HEK293 (cell line): ENCODE results near the gene MS4A14.

ENCODE experiments used
- CTCF ChIA-PET: fragments of 350-600 bp; formaldehyde crosslinking; extraction: SDS; loops from one replicate; lab custom pipeline; 2021; ENCODE audit warnings: antibody characterized with exemption; lab: Yijun Ruan, JAX
- POLR2A ChIA-PET: fragments of 300-600 bp; formaldehyde crosslinking; extraction: SDS; loops from one replicate; lab custom pipeline; 2020; ENCODE audit warnings: antibody characterized with exemption, inconsistent platforms; lab: Yijun Ruan, JAX
- H3K27ac ChIP-seq: fragments of 200-500 bp; sonication (Bioruptor generic); 2 replicates; pipeline ENCODE4 v1.5.1; 2014; ENCODE audit warnings: low read depth, low read length, control low read depth, inconsistent platforms; ENCODE audit errors: extremely low read depth
- H3K36me3 ChIP-seq, 2 experiments: fragments of 200-500 bp in 1 of 2; sonication (Bioruptor generic) in 1 of 2; 1 replicate in 1 of 2; 2 replicates in 1 of 2; pipeline ENCODE4 v1.5.1; 2014 to 2017; ENCODE audit warnings: inconsistent platforms in 2 of 2, low read length in 2 of 2; ENCODE audit not compliant: control insufficient read depth in 2 of 2, insufficient read depth in 1 of 2
- H3K4me1 ChIP-seq: fragments of 200-500 bp; sonication (Bioruptor generic); 2 replicates; pipeline ENCODE4 v1.5.1; 2014; ENCODE audit warnings: mild to moderate bottlenecking, low read length, inconsistent platforms; ENCODE audit not compliant: control insufficient read depth, insufficient read depth
- H3K4me3 ChIP-seq: 2 replicates; pipeline ENCODE4 v1.5.1; 2011; ENCODE audit warnings: low read depth, mild to moderate bottlenecking, control low read depth, low read length, moderate library complexity
- H3K9me3 ChIP-seq: fragments of 200-500 bp; sonication (Bioruptor generic); 2 replicates; pipeline ENCODE4 v1.5.1; 2014; ENCODE audit warnings: low read depth, low read length, inconsistent platforms; ENCODE audit not compliant: control insufficient read depth, insufficient read depth
- KLF1 ChIP-seq: fragments of 450-650 bp; formaldehyde crosslinking; IDR thresholded peaks from 2 replicates; pipeline ENCODE4 v1.5.1; 2016; ENCODE audit warnings: missing biosample characterization, missing genetic modification characterization
- KLF16 ChIP-seq: fragments of 450-650 bp; formaldehyde crosslinking; IDR thresholded peaks from 2 replicates; pipeline ENCODE4 v1.5.1; 2017; ENCODE audit warnings: missing biosample characterization, missing genetic modification characterization
- PRDM1 ChIP-seq: fragments of 450-650 bp; formaldehyde crosslinking; IDR thresholded peaks from 2 replicates; pipeline ENCODE4; 2016; ENCODE audit warnings: missing biosample characterization, missing genetic modification characterization
- TRIM28 ChIP-seq: IDR thresholded peaks from 2 replicates; pipeline ENCODE4 v1.6.1; 2011; ENCODE audit warnings: low read length, control low read depth, borderline replicate concordance
- ZBTB8A ChIP-seq: fragments of 450-650 bp; formaldehyde crosslinking; IDR thresholded peaks from 2 replicates; pipeline ENCODE4 v1.5.1; 2016; ENCODE audit warnings: missing biosample characterization, missing genetic modification characterization
- ZFP37 ChIP-seq: fragments of 450-650 bp; formaldehyde crosslinking; IDR thresholded peaks from 2 replicates; pipeline ENCODE4 v1.5.1; 2016; ENCODE audit warnings: missing biosample characterization, missing genetic modification characterization
- ZNF175 ChIP-seq: fragments of 450-650 bp; formaldehyde crosslinking; IDR thresholded peaks from 2 replicates; pipeline ENCODE4 v1.5.1; 2016; ENCODE audit warnings: missing biosample characterization, missing genetic modification characterization
- ZNF366 ChIP-seq: fragments of 450-650 bp; formaldehyde crosslinking; conservative IDR thresholded peaks from 2 replicates; pipeline ENCODE4 v1.5.1; 2016; ENCODE audit warnings: missing biosample characterization, missing genetic modification characterization
- ZNF521 ChIP-seq: fragments of 450-650 bp; formaldehyde crosslinking; IDR thresholded peaks from 2 replicates; pipeline ENCODE4 v1.5.1; 2017; ENCODE audit warnings: missing biosample characterization, mild to moderate bottlenecking, missing genetic modification characterization
- ZNF610 ChIP-seq: fragments of 450-650 bp; formaldehyde crosslinking; IDR thresholded peaks from 2 replicates; pipeline ENCODE4 v1.5.1; 2016; ENCODE audit warnings: missing biosample characterization, missing genetic modification characterization, borderline replicate concordance
- ZSCAN30 ChIP-seq: fragments of 450-650 bp; IDR thresholded peaks from 2 replicates; pipeline ENCODE4 v1.5.1; 2018; ENCODE audit warnings: missing biosample characterization, mild to moderate bottlenecking, missing genetic modification characterization, moderate library complexity
- TF ChIP-seq, protein P1 (sequence below): fragments of 450-650 bp; formaldehyde crosslinking; IDR thresholded peaks from 2 replicates; pipeline ENCODE4 v1.5.1; 2016; ENCODE audit warnings: missing biosample characterization, missing genetic modification characterization, borderline replicate concordance
- TF ChIP-seq, protein P2 (sequence below): fragments of 450-650 bp; formaldehyde crosslinking; IDR thresholded peaks from 2 replicates; pipeline ENCODE4 v1.5.1; 2017; ENCODE audit warnings: missing biosample characterization, missing genetic modification characterization

The MS4A14 gene

DNA sequence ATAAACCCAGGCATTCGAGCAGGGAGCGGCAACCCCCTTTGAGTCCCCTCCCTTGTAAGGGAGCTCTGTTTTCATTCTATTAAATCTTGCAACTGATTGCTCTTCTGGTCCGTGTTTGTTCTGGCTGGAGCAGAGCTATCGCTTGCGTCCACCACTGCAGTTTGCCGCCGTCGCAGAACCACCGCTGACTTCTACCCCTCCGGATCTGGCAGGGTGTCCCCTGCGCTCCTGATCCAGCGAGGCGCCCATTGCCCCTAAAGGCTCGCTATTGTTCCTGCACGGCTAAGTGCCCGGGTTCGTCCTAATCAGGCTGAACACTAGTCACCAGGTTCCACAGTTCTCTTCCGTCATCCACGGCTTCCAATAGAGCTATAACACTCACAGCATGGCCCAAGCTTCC, 28.4 kb upstream of the MS4A14 start (continued):
- TF ChIP-seq, protein P1, sequence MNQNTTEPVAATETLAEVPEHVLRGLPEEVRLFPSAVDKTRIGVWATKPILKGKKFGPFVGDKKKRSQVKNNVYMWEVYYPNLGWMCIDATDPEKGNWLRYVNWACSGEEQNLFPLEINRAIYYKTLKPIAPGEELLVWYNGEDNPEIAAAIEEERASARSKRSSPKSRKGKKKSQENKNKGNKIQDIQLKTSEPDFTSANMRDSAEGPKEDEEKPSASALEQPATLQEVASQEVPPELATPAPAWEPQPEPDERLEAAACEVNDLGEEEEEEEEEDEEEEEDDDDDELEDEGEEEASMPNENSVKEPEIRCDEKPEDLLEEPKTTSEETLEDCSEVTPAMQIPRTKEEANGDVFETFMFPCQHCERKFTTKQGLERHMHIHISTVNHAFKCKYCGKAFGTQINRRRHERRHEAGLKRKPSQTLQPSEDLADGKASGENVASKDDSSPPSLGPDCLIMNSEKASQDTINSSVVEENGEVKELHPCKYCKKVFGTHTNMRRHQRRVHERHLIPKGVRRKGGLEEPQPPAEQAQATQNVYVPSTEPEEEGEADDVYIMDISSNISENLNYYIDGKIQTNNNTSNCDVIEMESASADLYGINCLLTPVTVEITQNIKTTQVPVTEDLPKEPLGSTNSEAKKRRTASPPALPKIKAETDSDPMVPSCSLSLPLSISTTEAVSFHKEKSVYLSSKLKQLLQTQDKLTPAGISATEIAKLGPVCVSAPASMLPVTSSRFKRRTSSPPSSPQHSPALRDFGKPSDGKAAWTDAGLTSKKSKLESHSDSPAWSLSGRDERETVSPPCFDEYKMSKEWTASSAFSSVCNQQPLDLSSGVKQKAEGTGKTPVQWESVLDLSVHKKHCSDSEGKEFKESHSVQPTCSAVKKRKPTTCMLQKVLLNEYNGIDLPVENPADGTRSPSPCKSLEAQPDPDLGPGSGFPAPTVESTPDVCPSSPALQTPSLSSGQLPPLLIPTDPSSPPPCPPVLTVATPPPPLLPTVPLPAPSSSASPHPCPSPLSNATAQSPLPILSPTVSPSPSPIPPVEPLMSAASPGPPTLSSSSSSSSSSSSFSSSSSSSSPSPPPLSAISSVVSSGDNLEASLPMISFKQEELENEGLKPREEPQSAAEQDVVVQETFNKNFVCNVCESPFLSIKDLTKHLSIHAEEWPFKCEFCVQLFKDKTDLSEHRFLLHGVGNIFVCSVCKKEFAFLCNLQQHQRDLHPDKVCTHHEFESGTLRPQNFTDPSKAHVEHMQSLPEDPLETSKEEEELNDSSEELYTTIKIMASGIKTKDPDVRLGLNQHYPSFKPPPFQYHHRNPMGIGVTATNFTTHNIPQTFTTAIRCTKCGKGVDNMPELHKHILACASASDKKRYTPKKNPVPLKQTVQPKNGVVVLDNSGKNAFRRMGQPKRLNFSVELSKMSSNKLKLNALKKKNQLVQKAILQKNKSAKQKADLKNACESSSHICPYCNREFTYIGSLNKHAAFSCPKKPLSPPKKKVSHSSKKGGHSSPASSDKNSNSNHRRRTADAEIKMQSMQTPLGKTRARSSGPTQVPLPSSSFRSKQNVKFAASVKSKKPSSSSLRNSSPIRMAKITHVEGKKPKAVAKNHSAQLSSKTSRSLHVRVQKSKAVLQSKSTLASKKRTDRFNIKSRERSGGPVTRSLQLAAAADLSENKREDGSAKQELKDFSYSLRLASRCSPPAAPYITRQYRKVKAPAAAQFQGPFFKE = no peak
- TF ChIP-seq ZNF175 (tag by site-specific recombination) = no peak
- TF ChIP-seq KLF1 (tag by site-specific recombination) = no peak
- no peak for TF ChIP-seq KLF16 (tag by site-specific recombination)

DNA sequence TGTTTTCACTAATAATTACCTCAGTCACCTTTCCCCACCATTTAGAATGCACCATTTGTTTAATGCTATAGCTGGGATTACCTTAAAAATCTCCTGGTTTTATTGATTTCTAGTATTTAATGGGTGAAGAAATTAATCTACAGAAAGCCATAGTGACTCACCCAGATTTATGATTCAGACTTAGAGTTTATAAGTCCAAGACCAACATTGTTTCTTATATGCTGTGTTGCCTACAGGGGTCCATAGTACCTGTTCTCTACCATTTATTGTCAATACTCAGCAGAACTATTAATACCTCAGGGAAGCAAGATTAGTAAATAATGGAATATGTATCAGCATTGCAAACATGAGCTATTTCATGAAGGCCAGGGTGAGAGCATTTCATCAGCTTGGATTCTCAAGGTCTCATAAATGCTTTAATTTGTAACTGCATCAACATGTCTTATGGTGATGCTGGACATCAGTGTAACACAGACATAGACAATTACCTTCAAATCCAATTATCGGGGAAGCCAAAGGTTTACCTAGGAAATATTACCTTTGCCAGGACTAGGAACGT, 25.9 kb upstream of the MS4A14 start:
- H3K36me3 ChIP-seq = no peaks in the 10 kb centered on the region
- TF ChIP-seq ZBTB8A = no peak
- no peak for TF ChIP-seq ZFP37 (tag by site-specific recombination)
- TF ChIP-seq, all 188 proteins: peak for 0
- H3K27ac ChIP-seq = no peak overlapping the region
- no peak overlapping the region for H3K4me3 ChIP-seq
- no peaks in the 10 kb centered on the region for H3K9me3 ChIP-seq
- ChIA-PET CTCF (interaction anchor here (0.6 kb wide), 1 partner anchor 20 kb away, joined by 4 read pairs; no protein-coding TSS in a partner anchor), POLR2A (no interaction called here)
- 0 out of 2 replicates have a peak, but pooled peaks cover 3% of the 10 kb centered on the region for H3K4me1 ChIP-seq

DNA sequence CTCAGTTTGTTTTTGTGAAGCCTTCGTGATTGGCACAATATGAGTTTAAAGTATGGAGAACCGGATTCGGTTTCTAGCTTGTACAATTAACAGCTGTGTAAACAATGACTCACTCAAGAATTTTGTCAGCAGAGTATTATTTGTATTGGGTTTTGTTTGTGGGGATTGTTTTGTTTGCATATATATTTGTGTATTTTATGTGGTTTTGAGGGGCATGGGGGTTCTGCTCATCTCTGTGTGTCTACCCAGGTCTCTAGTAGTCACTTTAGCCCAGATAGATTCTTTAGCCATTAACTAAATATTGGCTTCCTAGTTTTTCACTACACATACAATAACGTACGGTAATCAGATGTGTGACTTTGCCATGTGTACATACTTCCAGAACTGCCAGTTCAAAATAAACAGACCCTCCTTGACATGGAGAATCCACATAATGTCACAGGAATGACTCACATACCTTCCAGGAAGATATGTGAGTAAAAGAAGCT, 25.4 kb upstream of the MS4A14 start:
- Histone ChIP-seq H3K9me3 (no peaks in the 10 kb centered on the region), H3K4me3 (no peak overlapping the region), H3K4me1 (0 out of 2 replicates have a peak, but pooled peaks cover 3% of the 10 kb centered on the region), H3K27ac (no peak overlapping the region), H3K36me3 (no peaks in the 10 kb centered on the region)
- TF ChIP-seq, protein P2, sequence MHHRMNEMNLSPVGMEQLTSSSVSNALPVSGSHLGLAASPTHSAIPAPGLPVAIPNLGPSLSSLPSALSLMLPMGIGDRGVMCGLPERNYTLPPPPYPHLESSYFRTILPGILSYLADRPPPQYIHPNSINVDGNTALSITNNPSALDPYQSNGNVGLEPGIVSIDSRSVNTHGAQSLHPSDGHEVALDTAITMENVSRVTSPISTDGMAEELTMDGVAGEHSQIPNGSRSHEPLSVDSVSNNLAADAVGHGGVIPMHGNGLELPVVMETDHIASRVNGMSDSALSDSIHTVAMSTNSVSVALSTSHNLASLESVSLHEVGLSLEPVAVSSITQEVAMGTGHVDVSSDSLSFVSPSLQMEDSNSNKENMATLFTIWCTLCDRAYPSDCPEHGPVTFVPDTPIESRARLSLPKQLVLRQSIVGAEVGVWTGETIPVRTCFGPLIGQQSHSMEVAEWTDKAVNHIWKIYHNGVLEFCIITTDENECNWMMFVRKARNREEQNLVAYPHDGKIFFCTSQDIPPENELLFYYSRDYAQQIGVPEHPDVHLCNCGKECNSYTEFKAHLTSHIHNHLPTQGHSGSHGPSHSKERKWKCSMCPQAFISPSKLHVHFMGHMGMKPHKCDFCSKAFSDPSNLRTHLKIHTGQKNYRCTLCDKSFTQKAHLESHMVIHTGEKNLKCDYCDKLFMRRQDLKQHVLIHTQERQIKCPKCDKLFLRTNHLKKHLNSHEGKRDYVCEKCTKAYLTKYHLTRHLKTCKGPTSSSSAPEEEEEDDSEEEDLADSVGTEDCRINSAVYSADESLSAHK = no peak
- TF ChIP-seq ZNF366 (tag by site-specific recombination) = peak; percentile 46; the same call in 1 of the 2 replicates
- no peak for TF ChIP-seq TRIM28
- TF ChIP-seq PRDM1 (tag by site-specific recombination) = no peak
- TF ChIP-seq ZNF610 = no peak
- no peak for TF ChIP-seq ZNF521
- TF ChIP-seq ZSCAN30 (tag by site-specific recombination) = no peak
- POLR2A ChIA-PET = no interaction called here
- CTCF ChIA-PET = interaction anchor here (0.6 to 3.8 kb wide), 3 partner anchors 8 to 105 kb away, joined by 4 to 15 read pairs (median 4); no protein-coding TSS in a partner anchor
